GM23248 (cell line): ENCODE data around the gene MYBPC1.

Source experiments
- EZH2 ChIP-seq: fragments of 200-600 bp; sonication (generic); IDR thresholded peaks from 2 replicates; pipeline ENCODE4 v1.6.1; 2018; ENCODE audit warnings: antibody characterized with exemption, mild to moderate bottlenecking; ENCODE audit not compliant: insufficient read depth, poor library complexity, severe bottlenecking
- EZH2phosphoT487 ChIP-seq: fragments of 200-600 bp; sonication (generic); IDR thresholded peaks from 2 replicates; pipeline ENCODE4 v1.6.1; 2018; ENCODE audit warnings: antibody characterized with exemption, moderate library complexity, mild to moderate bottlenecking, low read depth; ENCODE audit not compliant: insufficient read depth

DNA sequence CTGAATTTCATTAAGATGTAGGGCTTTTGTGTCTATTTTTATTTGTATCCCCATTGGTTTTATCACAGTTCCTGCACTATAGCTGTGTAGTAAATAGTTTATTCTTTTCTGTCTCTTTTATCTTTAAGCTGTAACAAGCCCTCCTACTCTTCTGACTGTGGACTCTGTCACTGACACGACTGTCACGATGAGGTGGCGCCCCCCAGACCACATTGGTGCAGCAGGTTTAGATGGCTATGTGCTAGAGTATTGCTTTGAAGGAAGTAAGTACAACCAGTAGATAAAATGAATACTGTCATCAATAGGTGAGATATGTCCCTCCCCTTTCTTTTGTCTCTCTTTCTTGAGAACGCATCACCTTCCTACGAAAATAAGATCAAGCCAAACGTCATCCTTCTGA, 68.5 kb downstream of the MYBPC1 start:
- TF ChIP-seq EZH2 (no peak), EZH2phosphoT487 (no peak)
